ENCODE measurements around the gene OSBPL2. TPM values are rescaled to one million over a fixed set of nuclear protein-coding genes. Genes with fewer than 3 reads are reported as not detected.

The OSBPL2 gene
- total RNA-seq, 1 experiment from 2014 or later, result 21.9 TPM

DNA sequence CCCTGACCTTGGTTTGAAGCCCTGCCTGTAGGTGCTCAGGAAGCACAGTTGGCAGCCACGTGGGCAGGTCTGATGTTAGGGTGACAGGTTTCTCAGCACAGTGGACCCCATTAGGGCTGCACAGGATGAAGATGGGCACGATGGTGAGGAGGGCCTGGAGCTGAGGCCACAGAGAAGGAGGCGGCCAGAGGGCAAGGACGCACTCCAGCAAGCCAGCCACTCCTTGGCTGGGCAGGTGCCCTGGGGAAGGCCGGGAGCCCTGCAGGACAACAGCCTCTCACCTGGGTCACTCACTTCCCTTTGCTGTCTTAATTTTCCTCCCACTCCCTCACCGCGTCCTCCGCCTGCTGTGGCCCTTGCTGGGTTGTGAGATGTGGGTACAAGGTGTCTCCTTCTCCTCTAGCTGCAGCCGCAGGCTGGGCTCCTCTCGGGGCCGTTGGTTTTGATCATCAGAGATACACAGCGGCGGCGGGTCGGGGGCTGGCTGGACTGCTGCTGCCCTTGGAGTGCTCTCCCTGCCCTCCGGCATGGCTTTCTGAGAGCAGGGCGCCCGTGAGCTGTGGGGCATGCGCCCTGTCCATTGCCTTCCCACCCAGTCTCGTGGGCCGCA is 5.7 kb downstream of the OSBPL2 start:
- H3K4me3 ChIP-seq (ENCODE audit: insufficient read depth, low read depth, low read length), result no peak overlapping the region
- no peak for DNase-seq
- H3K27me3 ChIP-seq (ENCODE audit: control insufficient read depth, insufficient read depth, low read length), result no peaks in the 10 kb centered on the region
- H3K36me3 ChIP-seq (replicated peaks; ENCODE audit: control insufficient read depth, insufficient read depth, low read length), result no peaks in the 10 kb centered on the region

DNA sequence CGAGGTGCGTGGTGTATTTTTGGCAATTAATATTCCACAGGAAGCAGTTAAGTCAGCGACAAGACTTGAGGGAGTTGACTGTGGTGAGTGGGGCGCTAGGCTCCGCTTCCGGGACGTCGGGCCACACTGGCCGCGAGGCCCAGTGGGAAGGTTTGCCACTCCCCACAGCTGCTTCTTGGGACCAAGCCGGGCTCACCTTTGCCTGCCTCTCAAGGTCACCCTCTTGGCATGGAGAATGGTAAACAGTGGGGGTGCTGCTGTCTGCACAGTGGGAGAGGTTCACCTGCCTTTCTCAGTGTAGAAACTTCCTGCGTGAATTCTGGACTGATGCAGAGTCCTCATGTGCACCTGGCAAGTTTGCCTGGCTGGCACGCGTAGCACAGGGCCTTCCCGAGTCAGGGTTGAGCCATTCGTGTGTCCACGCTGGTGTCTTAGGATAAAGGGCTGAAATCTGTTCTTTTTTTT is 6.4 kb downstream of the OSBPL2 start:
- DNase-seq, result no peak
- Histone ChIP-seq H3K4me3 (ENCODE audit: insufficient read depth, low read depth, low read length) (no peak overlapping the region), H3K27me3 (ENCODE audit: control insufficient read depth, insufficient read depth, low read length) (no peaks in the 10 kb centered on the region), H3K36me3 (replicated peaks; ENCODE audit: control insufficient read depth, insufficient read depth, low read length) (no peaks in the 10 kb centered on the region)

DNA sequence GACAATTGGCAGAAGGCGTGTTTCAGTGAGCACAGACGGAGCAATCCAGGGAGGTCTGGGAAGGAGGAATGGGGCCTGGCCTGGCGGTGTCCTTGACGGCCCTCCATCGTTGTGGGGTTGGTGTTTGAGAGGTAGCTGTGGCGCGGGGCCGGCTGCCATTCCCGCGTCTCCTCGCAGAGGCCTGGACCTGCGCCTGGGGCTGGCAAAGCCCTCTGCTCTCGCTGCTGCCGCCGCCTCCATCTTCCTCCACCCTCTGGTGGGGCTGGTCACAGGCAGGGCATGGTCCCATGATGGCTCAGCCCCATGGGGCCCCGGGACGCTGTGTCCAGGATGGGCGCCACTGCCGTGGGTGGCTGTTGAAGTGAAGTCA is 7.6 kb downstream of the OSBPL2 start:
- Histone ChIP-seq H3K36me3 (replicated peaks; ENCODE audit: control insufficient read depth, insufficient read depth, low read length) (no peaks in the 10 kb centered on the region), H3K27me3 (ENCODE audit: control insufficient read depth, insufficient read depth, low read length) (no peaks in the 10 kb centered on the region), H3K4me3 (ENCODE audit: insufficient read depth, low read depth, low read length) (no peak overlapping the region)
- DNase-seq, result no peak

DNA sequence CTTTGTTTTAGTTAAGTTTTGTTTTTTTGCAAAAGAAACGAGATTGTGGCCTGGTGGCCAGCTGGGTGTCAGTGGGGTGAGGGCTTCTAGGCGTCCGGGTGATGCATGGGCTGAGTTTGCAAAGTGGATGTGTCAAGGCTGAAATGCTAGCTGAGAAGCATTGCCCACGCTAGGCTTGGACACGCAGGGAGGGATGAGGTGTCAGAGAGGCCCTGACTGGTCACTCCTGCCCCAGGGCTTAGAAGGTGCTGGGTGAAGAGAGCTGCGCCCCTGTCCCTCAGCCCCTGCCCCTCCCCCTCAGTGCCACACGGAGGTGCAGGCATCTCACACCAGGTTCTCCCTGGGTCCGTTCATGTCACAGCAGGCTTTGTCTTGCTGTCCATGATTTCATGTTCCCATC is 8.1 kb downstream of the OSBPL2 start:
- no peaks in the 10 kb centered on the region for H3K36me3 ChIP-seq (replicated peaks; ENCODE audit: control insufficient read depth, insufficient read depth, low read length)
- H3K27me3 ChIP-seq (ENCODE audit: control insufficient read depth, insufficient read depth, low read length), result no peaks in the 10 kb centered on the region
- no peak for DNase-seq

DNA sequence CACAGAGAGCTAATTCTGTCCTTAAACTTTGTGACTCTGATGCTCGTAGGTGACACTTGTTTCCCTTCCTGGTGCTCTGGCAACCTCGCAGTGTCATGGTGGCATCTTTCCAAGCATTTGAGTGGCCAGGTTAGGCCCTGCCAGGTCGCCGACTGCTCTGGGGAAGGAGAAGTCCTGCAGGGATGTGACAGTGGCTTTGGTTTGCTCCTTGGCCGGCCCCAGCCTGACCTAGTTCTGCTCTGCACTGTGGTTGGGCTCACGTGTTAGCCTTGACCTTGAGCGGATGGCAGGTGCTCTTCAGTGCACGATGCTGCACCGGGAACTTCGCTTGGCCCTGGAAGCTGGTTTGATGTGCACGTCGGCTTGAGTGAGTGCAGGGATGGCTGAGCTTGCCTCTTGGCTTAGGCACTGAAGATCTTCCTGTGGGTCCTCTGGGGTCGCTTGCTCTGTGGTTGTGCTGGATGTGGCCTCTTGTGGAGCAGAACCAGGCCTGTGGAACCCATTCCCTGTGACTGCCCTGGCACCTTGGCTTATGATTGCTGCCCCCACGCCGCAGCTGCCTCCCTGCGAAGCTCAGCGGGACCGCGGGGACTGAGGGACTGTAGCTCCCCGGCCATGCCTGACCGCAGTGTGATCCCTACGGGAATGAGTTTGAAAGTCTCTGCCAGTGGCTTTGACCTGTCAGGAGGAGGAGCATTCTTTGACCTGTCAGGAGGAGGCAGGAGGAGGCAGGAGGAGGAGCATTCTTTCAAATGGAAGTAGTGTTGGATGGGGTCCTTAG is 8.7 kb downstream of the OSBPL2 start:
- Histone ChIP-seq H3K4me3 (ENCODE audit: insufficient read depth, low read depth, low read length) (no peak overlapping the region), H3K36me3 (replicated peaks; ENCODE audit: control insufficient read depth, insufficient read depth, low read length) (no peaks in the 10 kb centered on the region), H3K27me3 (ENCODE audit: control insufficient read depth, insufficient read depth, low read length) (no peaks in the 10 kb centered on the region)
- peak; percentile 80 for DNase-seq

More for the DNA sequence above, 8.1 kb downstream of the OSBPL2 start:
- H3K4me3 ChIP-seq (ENCODE audit: insufficient read depth, low read depth, low read length), result no peak overlapping the region

DNA sequence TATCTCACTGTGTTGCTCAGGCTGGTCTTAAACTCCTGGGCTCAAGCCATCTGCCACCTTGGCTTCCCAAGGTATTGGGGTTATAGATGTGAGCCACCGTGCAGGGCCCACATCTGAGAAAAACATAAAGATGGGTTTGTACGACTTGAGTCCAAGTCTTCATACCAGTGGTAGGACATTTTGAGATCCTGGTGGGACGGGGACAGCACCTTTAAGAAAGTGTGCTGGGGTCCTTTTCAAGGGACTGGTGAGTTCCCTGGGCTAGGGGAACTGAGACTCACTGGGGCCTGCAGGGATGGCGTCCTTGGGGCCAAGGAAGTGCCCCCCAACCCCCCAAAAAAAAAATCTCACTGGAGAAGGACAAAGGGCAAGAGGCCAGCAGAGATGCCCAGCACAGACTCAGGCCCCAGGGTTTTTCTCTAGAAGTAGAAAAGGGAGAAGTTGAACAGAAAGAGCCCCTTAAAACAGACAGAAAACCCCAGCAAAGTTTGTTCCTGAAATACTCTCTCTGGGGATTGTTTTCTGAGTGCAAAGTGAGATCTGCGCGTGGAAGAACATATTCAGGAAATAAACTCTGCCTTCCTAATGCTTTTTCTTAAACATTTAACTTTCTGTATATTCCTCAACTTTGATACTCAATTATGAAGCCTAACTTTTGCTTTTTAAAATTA is 10.7 kb downstream of the OSBPL2 start:
- Histone ChIP-seq H3K27me3 (ENCODE audit: control insufficient read depth, insufficient read depth, low read length) (no peaks in the 10 kb centered on the region), H3K36me3 (replicated peaks; ENCODE audit: control insufficient read depth, insufficient read depth, low read length) (no peaks in the 10 kb centered on the region), H3K4me3 (ENCODE audit: insufficient read depth, low read depth, low read length) (no peak overlapping the region)
- DNase-seq, result no peak

DNA sequence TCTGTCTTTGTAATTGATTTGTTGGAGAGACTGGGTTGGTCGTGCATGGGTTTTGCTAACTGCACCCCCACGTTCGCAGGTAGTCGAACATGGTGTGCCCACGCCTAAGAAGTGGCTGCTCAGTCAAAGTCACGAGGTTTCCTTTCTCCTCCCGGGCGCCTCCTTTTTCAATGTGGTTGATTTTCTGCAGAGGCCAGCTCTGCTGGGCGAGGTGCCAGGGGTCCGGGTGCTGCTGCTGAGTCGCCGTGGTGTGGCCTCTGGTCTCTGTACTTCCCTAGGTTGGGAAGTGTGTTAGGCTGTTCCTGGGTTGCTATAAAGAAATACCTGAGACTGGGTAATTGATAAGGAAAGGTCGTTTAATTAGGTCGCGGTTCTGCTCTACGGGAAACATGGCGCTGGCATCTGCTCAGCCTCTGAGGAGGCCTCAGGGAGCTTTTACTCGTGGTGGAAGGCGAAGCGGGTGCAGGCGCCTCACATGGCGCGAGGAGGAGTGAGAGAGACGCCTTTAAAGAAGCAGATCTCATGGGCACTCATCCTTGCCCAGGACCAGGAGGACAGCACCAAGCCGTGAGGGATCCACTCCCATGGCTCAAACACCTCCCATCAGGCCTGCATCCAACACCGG is 14.1 kb downstream of the OSBPL2 start:
- DNase-seq, result no peak
- H3K27me3 ChIP-seq (ENCODE audit: control insufficient read depth, insufficient read depth, low read length), result no peaks in the 10 kb centered on the region
- H3K4me3 ChIP-seq (ENCODE audit: insufficient read depth, low read depth, low read length), result no peak overlapping the region
- H3K36me3 ChIP-seq (replicated peaks; ENCODE audit: control insufficient read depth, insufficient read depth, low read length), result peaks cover 4% of the 10 kb centered on the region

DNA sequence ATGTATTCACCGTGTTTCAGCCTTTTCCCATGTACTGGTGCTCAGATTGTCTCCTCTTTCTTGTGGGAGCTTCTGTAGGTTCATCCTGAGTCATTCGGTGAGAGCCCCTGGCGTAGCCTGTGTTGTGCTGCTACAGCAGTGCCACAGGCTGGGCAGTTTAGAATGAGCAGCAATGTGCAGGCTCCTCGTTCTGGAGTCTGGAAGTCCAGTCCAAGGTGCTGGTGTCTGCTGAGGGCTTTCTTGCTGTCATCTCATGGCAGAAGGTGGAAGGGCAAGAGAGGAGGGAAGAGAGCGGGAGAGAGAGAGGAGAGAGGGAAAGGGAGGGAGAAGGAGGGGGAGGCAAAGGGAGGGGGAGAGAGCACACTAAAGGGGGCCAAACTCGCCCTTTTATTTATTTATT is 15.1 kb downstream of the OSBPL2 start:
- peaks cover 4% of the 10 kb centered on the region for H3K36me3 ChIP-seq (replicated peaks; ENCODE audit: control insufficient read depth, insufficient read depth, low read length)
- H3K4me3 ChIP-seq (ENCODE audit: insufficient read depth, low read depth, low read length), result no peak overlapping the region
- no peak for DNase-seq
- H3K27me3 ChIP-seq (ENCODE audit: control insufficient read depth, insufficient read depth, low read length), result no peaks in the 10 kb centered on the region

DNA sequence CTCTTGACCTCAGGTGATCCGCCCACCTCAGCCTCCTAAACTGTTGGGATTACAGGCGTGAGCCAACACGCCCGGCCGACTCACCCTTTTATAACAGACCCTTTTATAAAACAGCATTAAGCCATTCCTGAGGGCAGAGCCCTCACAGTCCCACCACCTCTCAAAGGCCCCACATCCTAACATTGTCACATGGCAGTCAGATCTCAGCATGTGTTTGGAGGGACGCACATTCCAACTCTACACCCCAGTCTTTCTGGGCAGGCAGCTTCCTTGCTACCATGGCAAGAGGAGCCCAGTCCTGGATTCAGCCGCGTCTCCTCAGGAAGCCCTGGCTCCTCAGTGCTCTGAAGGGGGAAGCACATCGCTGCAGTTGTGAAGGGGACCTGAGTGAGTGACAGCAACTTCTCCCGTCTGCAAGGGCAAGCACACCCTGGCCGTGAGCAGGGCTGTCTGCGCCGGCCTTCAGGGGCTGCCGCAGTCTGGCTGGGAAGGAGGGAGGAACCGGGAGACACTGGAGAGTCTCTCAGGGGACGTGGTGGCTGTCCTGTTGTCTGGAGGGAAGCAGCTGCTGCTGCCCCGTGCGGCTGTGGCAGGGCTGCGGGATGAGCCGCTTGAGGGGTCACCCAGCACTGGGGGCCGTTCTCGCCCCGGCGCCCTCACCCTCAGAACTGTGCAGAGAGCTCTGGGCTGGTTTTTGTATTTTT is 15.9 kb downstream of the OSBPL2 start:
- no peaks in the 10 kb centered on the region for H3K27me3 ChIP-seq (ENCODE audit: control insufficient read depth, insufficient read depth, low read length)
- H3K36me3 ChIP-seq (replicated peaks; ENCODE audit: control insufficient read depth, insufficient read depth, low read length), result peaks cover 4% of the 10 kb centered on the region
- peak; percentile 72 for DNase-seq
- H3K4me3 ChIP-seq (ENCODE audit: insufficient read depth, low read depth, low read length), result no peak overlapping the region

DNA sequence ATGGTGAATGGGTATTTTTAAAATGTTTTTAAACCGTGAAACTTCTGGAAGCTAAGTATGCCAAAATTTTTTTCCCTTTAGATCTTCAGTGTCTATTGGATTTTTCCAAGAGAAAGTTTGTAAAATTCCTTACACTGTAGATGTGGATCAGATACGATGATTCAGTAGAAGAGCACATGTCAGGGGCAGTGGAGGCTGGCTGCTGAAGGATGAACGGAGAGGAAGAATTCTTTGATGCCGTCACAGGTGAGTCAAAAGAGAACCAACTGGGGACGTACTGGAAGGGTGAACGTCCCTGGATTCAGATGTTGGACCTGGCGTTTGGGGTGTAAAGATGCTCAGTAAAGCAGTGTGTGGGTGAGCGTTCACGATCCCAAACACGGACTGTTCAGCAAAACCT is 17.7 kb downstream of the OSBPL2 start:
- H3K4me3 ChIP-seq (ENCODE audit: insufficient read depth, low read depth, low read length), result no peak overlapping the region
- H3K36me3 ChIP-seq (replicated peaks; ENCODE audit: control insufficient read depth, insufficient read depth, low read length), result peaks cover 7% of the 10 kb centered on the region
- H3K27me3 ChIP-seq (ENCODE audit: control insufficient read depth, insufficient read depth, low read length), result no peaks in the 10 kb centered on the region
- no peak for DNase-seq

DNA sequence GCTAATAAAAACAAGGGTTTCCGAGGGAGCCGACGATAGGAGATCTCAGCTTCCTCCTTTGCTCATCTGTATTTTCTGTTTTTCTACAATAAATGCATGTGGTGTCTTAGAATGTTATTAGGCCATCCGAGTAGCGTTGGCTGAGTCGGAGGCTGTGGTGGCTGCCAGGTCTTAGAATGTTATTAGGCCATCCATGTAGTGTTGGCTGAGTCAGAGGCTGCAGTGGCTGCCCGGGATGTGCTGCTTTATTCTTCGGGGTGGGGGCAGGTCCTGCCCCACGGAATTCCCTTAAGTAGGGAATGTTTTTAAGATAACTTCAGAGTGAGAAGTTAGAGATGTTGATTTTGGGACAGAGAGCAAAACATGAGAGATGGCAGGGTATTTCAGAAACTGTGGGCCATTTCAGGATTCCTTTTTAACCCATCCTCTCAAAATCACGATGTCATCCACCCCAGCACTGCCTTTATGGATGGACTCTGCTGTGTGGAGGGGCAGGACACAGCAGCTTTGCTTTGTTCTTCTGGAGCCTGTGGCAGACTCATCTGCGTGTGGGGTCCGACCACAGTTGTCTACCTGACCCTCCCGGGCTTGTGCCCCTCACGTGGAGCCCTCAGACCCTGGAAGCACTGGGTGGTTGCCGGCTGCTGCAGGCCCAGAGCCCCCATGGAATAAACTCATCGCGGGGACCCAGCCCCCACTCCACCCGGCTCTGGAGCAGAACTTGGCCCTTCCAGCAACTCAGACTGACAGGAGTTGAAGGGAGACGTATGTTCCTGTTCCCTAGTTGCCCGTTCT is 20.4 kb downstream of the OSBPL2 start:
- Histone ChIP-seq H3K4me3 (ENCODE audit: insufficient read depth, low read depth, low read length) (no peak overlapping the region), H3K36me3 (replicated peaks; ENCODE audit: control insufficient read depth, insufficient read depth, low read length) (peaks cover 10% of the 10 kb centered on the region), H3K27me3 (ENCODE audit: control insufficient read depth, insufficient read depth, low read length) (no peaks in the 10 kb centered on the region)
- DNase-seq, result no peak

DNA sequence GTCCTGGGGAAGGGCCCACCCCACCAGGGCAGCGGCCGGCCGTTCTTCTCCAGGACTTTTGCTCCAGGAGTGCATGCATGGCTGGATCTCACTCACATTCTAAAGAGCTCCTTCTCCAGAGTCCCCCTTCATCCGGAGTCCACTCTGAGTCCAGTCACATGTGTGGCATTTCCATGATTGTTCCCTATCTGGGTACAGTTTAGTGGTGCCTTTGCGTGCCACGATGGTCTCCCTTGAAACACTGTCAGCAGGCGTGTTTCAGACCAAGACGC is 20.9 kb downstream of the OSBPL2 start:
- DNase-seq, result no peak
- Histone ChIP-seq H3K36me3 (replicated peaks; ENCODE audit: control insufficient read depth, insufficient read depth, low read length) (peaks cover 10% of the 10 kb centered on the region), H3K4me3 (ENCODE audit: insufficient read depth, low read depth, low read length) (no peak overlapping the region), H3K27me3 (ENCODE audit: control insufficient read depth, insufficient read depth, low read length) (no peaks in the 10 kb centered on the region)

DNA sequence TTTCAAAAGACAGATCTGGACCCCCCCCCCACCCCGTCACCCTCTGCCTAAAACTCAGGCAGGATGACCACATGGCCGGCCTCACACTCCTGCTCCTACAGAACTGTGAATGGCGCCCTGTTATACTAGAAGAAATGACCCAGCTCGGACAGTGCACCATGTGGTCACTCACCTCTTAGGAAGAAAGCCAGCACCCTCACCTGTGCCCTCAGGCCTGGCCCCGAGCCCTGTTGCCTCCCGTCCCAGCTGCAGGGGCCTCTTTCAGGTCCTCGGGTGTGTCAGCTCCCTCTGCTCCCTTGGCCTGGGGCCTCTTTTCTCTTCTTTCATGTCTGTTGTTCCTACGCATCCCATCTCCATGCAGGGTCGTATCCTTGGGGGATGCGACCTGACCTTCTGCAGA is 23.7 kb downstream of the OSBPL2 start:
- no peaks in the 10 kb centered on the region for H3K27me3 ChIP-seq (ENCODE audit: control insufficient read depth, insufficient read depth, low read length)
- H3K36me3 ChIP-seq (replicated peaks; ENCODE audit: control insufficient read depth, insufficient read depth, low read length), result peaks cover 10% of the 10 kb centered on the region
- no peak for DNase-seq
- H3K4me3 ChIP-seq (ENCODE audit: insufficient read depth, low read depth, low read length), result no peak overlapping the region

DNA sequence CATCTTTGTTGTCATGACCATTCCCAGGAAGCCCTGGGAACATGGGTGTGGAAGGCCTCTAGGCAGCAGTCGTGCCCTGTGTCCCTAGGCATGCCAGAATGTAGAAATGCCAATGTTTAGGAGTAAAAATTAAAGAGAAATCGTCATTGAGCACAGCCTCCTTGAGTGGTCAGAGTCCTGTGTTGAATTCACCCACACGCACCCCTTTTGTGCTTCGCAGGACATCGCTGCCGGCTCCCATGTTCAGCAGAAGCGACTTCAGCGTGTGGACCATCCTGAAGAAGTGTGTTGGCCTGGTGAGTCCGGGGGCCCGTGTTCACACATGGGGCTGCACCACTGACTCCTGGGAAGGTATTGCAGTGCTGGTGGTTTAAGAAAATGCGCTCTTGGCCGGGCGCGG is 25.1 kb downstream of the OSBPL2 start:
- Histone ChIP-seq H3K27me3 (ENCODE audit: control insufficient read depth, insufficient read depth, low read length) (no peaks in the 10 kb centered on the region), H3K4me3 (ENCODE audit: insufficient read depth, low read depth, low read length) (no peak overlapping the region)
- no peak for DNase-seq

More for the DNA sequence above, 25.1 kb downstream of the OSBPL2 start:
- H3K36me3 ChIP-seq (replicated peaks; ENCODE audit: control insufficient read depth, insufficient read depth, low read length), result peaks cover 10% of the 10 kb centered on the region

Data from H7 (cell line).